Bone marrow (tissue), 2 donors: ENCODE measurements around the gene ST6GALNAC3.
A peak's percentile ranks its signal among the peaks of the same experiment; 100 is the strongest.

ENCODE experiments used
- DNase-seq, 2 donors: peaks; one replicate each; lab custom pipeline; 2025; lab: John Stamatoyannopoulos, UW

Gene ST6GALNAC3

DNA sequence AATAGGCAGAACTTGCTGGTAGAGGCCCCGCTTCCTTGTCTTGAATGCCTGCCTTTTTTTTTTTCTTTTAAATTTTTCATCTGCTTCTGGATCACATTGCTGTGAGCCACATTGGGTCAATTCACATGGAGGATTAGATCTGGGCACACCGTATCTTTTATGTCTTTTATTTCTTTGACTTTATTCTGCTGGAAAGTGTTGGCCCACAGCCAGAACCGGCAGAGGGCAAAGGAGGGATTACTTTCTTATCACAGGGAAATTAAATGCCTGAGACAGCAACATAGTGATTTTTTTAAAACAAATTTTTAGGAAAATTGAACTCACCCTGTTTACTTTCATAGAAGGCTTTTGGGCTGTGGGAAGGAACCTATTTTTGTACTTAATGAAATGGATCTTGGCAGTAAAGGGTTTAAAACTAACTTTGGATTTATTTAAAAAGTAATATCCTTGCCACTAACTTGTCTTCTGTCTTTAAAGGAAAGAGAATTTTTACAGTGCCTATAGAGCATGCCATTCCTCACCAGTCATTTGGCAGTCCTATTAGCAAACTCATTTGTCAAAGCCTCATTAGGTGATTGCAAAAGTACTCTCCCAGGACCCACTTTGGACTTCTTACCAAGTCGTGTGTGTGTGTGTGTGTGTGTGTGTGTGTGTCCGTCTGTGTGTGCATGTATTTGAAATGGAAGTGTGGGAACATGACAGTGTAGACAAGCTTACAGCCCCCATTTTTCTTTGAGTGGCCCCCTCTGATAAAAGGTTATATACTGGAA lies 68.4 kb downstream of the ST6GALNAC3 start:
- DNase-seq, result no peak

GRCh38 chr1:76144247-76144646 lies 69.7 kb downstream of the ST6GALNAC3 start:
- no peak for DNase-seq

- no peak for DNase-seq
These were observed 70.8 kb downstream of the ST6GALNAC3 start for GRCh38 chr1:76145332-76145731.

- DNase-seq, result no peak
These were observed 71.6 kb downstream of the ST6GALNAC3 start for GRCh38 chr1:76146184-76146583.

GRCh38 chr1:76147917-76148316 lies 73.4 kb downstream of the ST6GALNAC3 start:
- no peak for DNase-seq

- no peak for DNase-seq
These were observed 73.9 kb downstream of the ST6GALNAC3 start for GRCh38 chr1:76148460-76148859.

DNA sequence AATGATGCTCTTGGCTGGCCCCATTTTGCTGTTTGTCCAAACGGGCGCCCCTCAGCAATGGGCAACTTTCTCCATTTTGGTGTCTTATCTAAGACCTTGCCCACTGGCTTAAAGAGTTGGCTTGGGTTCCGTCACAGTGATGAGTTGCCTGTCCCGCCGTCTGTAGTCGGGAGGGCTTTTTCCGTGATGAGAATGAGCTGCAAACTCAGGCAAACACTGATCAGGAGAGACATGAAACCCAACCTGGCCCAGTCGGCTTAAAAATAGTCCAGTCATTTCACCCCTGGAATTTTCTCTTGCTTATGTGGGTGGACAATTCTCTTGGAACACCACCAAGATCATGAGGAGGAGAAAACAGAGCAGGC lies 79.3 kb downstream of the ST6GALNAC3 start:
- no peak for DNase-seq

DNA sequence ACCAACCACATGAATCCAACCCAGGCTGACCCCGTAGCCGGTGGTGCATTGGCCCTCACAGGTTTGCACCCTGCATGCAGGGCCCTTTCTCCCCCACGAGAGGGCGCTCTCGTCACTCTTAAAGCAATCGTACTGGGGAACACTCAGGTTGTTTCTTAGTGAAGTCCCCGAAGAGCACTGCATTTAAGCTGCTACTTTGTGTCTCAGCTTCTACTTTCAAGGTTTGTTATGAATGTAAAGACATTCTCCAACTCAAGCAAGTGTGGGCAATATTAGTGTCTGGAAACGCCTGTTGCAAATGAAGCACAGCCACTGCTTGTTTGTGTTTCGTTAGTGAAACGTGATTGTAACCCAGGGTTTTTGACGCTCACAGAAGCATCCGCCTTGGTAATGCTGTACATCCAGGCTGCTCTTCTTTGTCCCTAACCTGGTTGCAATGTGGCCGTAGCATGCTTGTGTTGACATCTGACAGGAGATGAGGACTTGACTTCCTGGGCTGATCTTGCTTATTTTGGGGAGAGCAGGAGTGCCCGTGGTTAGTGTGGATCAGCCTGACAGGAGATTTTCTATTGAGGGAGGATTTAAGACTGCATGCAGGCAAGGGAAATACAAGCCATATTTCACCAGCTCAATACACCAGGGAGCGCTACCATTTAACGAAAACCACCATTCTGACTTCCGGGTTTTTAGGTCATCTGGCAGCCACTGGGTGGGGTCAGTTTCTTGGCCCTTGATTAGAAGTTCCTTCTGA lies 79.8 kb downstream of the ST6GALNAC3 start:
- peak; percentile 35 to 59 for DNase-seq

DNA sequence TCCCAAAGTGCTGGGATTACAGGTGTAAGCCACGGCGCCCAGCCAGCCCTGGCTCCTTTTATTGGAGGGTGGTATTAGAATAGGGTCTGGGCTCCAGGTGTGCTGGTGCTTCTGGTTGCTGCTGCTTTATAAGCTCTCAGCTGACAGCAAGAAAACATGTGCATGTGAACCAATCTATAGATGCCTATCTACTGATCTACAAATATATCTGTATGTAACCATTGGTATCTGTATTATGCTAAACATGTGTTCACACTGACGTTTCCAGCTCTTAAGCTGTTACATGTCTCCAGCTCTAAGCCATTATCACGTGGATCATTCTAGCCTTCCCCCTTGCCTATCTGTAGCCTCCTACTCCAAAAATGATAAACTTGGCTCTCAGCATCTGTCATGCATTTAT lies 82.4 kb downstream of the ST6GALNAC3 start:
- DNase-seq, result no peak

- no peak for DNase-seq
These were observed 83.6 kb downstream of the ST6GALNAC3 start for GRCh38 chr1:76158126-76158525.

DNA sequence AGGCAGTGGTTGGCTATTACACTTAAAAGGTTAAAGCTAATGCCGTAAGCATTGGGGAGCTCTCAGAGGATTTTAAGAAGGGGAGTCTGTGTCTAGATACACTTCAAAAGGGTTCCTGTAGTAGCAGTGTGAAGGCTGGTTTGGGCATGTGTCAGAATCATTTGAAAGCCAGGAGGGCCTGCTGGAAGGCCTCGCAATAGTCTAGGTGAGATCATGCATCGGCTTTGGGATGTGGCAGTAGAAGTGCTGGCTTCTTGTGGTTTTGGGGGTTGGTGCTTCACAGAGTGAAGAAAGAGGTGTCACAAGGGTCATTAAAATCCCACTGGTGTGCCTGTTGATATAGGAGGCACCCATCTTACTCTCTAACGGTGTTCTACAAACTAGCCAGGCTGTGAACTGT lies 85.7 kb downstream of the ST6GALNAC3 start:
- DNase-seq, result no peak

- DNase-seq, result no peak
These were observed 86.9 kb downstream of the ST6GALNAC3 start for GRCh38 chr1:76161451-76161850.

DNA sequence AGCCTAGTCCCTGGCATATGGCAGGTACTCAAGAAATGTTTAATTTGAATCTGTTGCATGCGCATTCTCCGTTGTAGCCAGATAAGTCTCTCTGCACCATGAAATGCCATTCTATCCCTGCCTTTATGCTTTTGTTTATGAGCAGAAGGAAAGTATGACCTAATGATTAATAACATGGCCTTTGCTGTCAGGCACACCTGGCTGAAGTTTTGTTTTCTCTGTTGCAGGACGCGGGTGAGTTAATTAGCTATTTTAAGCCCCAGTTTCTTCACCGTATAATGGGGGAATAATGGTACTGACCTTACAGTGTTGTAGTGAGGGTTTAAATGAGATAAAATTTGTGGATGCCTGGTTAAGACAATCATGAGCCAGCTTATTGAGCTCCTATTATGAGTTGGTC lies 87.7 kb downstream of the ST6GALNAC3 start:
- no peak for DNase-seq

DNA sequence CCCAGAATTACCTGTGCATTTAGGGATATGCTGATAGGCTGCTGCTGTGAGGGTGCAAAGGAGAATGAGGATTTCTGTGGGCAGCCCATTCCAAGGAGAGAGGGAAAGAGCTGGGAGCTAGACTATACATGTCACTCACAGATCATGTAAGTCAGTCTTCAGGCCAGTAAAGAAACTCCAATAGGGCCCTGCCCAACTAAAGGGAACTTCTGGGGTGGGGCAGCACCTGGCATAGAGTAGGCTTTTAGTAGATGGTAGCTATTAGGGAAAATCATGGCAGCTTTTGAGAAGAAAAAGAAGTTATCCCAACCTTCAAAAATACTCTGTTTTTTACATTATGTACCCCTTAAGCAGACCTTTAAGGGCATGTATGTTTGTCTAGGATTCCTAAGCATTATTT lies 89.6 kb downstream of the ST6GALNAC3 start:
- no peak for DNase-seq

DNA sequence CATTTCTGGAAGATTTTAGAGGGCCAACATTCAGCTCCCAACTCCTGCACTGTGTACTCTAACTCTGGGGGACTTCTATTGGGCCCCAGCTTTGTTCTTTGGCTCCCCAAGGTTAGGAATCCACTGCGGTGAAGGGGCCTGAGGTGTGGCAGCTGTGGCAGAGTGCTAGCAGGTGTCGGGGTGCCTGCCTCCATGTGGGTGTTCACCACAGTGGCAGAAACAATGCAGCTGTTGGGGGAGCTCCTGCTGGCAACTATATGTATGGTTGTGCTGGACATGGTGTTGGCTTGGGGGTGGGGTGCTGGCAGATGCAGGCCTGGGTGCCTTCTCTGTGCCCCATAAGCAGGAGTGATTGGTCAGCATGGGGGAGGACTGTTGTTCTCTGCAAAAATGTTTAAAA lies 95.5 kb downstream of the ST6GALNAC3 start:
- DNase-seq, result no peak

GRCh38 chr1:76170513-76170912 lies 96.0 kb downstream of the ST6GALNAC3 start:
- no peak for DNase-seq

DNA sequence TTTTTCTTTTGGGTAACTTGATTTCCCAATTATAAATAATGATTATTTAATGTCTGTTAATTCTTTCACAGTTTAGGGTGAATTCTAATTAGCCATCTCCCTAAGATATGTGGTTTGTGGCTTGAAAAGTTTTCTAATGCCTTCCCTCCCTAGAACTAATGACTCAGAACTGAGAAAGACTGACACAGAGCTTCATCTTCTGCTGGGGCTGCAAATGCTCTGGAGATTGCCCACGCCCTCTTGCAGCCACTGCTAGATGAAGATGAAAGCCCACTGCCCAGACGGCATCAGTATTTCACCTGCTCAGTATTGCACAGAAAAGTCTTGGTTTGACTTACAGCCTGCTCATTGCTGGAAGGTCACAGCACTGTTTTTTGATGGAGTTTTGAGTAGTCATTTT lies 101.5 kb downstream of the ST6GALNAC3 start:
- no peak for DNase-seq

- DNase-seq, result no peak
These were observed 103.1 kb downstream of the ST6GALNAC3 start for GRCh38 chr1:76177615-76178014.

DNA sequence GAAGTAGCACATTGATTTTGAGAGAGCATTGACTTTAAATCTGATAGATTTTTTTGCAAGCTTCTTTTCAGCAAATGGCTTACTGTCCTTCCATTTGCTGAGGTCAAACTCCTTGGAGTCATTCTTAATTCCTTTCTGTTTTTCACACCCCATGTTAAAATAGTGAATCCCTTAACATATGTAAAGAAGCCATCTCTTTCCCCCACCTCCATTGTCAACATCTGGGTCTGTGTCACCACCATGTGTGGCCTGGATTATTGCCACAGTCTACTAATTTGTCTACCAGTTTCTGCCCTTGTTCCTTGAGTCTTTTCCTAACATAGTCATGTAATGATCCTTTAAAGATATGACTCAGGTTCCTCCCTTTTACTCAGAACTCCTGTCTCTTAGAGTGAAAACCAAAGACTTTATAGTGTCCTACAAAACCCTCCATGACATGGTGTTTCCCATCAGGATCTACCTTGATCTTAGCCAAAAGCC lies 104.7 kb downstream of the ST6GALNAC3 start:
- DNase-seq, result no peak

DNA sequence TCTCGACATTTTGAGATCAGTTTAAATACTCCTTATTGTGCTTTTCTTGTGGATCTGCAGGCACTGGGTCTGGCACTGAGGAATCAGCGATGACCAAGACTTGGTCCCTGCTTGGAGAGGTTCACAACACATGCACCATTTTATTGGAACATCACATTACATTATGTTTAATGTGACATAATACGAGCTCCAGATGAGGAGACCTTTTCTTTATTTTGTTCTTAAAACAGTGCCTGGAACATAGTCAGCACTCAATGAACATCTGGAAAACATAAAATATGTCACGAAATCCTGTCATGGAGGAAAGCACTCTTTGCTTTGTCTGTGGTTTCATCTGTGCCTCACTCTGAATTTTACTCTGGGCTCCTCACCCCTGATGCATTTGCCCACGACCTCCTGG lies 110.7 kb downstream of the ST6GALNAC3 start:
- DNase-seq, result no peak

- DNase-seq, result no peak
These were observed 112.1 kb downstream of the ST6GALNAC3 start for GRCh38 chr1:76186554-76187170.

GRCh38 chr1:76187436-76187835 lies 112.9 kb downstream of the ST6GALNAC3 start:
- DNase-seq, result no peak

- no peak for DNase-seq
These were observed 114.8 kb downstream of the ST6GALNAC3 start for GRCh38 chr1:76189310-76189709.
